GM23248 (cell line): ENCODE measurements around the gene NPBWR2. TPM values are rescaled to one million over a fixed set of nuclear protein-coding genes. Genes with fewer than 3 reads are reported as not detected.
"Not testable (repeated sequence)": the region's sequence is repeated elsewhere in the genome, so short reads cannot be mapped to it uniquely, and the experiment has no call there.

ENCODE experiments used
- DNase-seq: peaks from one replicate; pipeline ENCODE4 v3.0.0-alpha.2; 2015
- H2AFZ ChIP-seq: fragments of 200-600 bp; sonication (generic); 2 replicates; pipeline ENCODE4 v1.6.1; 2016; ENCODE audit warnings: antibody characterized with exemption
- H3F3A ChIP-seq: fragments of 200-600 bp; sonication (generic); 2 replicates; pipeline ENCODE4 v1.6.1; 2016; ENCODE audit warnings: mild to moderate bottlenecking, antibody characterized with exemption, mixed run types; ENCODE audit not compliant: insufficient read depth
- H3K27ac ChIP-seq: fragments of 200-600 bp; sonication (generic); 2 replicates; pipeline ENCODE4 v1.5.1; 2016; ENCODE audit warnings: mild to moderate bottlenecking
- H3K27me3 ChIP-seq: fragments of 200-600 bp; sonication (generic); replicated peaks from 2 replicates; pipeline ENCODE4 v1.6.1; 2016; ENCODE audit warnings: mild to moderate bottlenecking; ENCODE audit not compliant: insufficient read depth
- H3K36me3 ChIP-seq: fragments of 200-600 bp; sonication (generic); 2 replicates; pipeline ENCODE4 v1.6.1; 2016; ENCODE audit warnings: low read depth, mild to moderate bottlenecking
- H3K4me1 ChIP-seq: fragments of 200-600 bp; sonication (generic); 2 replicates; pipeline ENCODE4 v1.6.1; 2016; ENCODE audit warnings: mild to moderate bottlenecking; ENCODE audit not compliant: insufficient read depth
- H3K4me2 ChIP-seq: fragments of 200-600 bp; sonication (generic); one replicate; pipeline ENCODE4 v1.6.1; 2016; ENCODE audit warnings: mild to moderate bottlenecking; ENCODE audit not compliant: unreplicated experiment
- H3K4me3 ChIP-seq: fragments of 200-600 bp; sonication (generic); 2 replicates; pipeline ENCODE4 v1.5.1; 2016; ENCODE audit warnings: mild to moderate bottlenecking
- H3K79me2 ChIP-seq: fragments of 200-600 bp; sonication (generic); 2 replicates; pipeline ENCODE4 v1.6.1; 2016; ENCODE audit warnings: mild to moderate bottlenecking; ENCODE audit not compliant: insufficient read depth
- H3K9ac ChIP-seq: fragments of 200-600 bp; sonication (generic); 2 replicates; pipeline ENCODE4 v1.6.1; 2016; ENCODE audit warnings: mild to moderate bottlenecking
- H3K9me2 ChIP-seq: fragments of 200-600 bp; sonication (generic); 2 replicates; pipeline ENCODE4 v1.6.1; 2016; ENCODE audit warnings: mixed run types, mild to moderate bottlenecking, moderate library complexity; ENCODE audit not compliant: insufficient read depth
- H3K9me3 ChIP-seq: fragments of 200-600 bp; sonication (generic); one replicate; pipeline ENCODE4 v1.6.1; 2017; ENCODE audit warnings: low read depth
- H4K20me1 ChIP-seq: fragments of 200-600 bp; sonication (generic); 2 replicates; pipeline ENCODE4 v1.6.0; 2016; ENCODE audit not compliant: insufficient read depth
- EZH2 ChIP-seq: fragments of 200-600 bp; sonication (generic); IDR thresholded peaks from 2 replicates; pipeline ENCODE4 v1.6.1; 2018; ENCODE audit warnings: antibody characterized with exemption, mild to moderate bottlenecking; ENCODE audit not compliant: insufficient read depth, poor library complexity, severe bottlenecking
- EZH2phosphoT487 ChIP-seq: fragments of 200-600 bp; sonication (generic); IDR thresholded peaks from 2 replicates; pipeline ENCODE4 v1.6.1; 2018; ENCODE audit warnings: antibody characterized with exemption, moderate library complexity, mild to moderate bottlenecking, low read depth; ENCODE audit not compliant: insufficient read depth
- WGBS, 2 experiments: methylation state at CpG; one replicate each; pipeline ENCODE4 v1.1.6; 2015 to 2017; ENCODE audit warnings: low lambda C conversion rate in 2 of 2, low coverage in 1 of 2; ENCODE audit errors: missing lambda C conversion rate in 2 of 2; 5-methylcytosine and 5-hydroxymethylcytosine counted together
- in situ Hi-C: fragments of 300-500 bp; cut with MboI; formaldehyde crosslinking; loops from 2 replicates; pipeline ENCODE4 v1.15.0; 2020
- polyA plus RNA-seq: library from polyadenylated mRNA; unstranded; fragments of >200 nt; fragmentation: Nextera tagmentation; extraction: Ambion mirVana; gene quantifications from 2 replicates; pipeline ENCODE4 v1.2.1, GENCODE V29; 2016
- total RNA-seq: library from RNA; depleted of rRNA; stranded (reverse); fragments of >200 nt; shearing (Covaris generic); gene quantifications from 2 replicates; pipeline ENCODE4 v1.2.3, GENCODE V29; 2014

The NPBWR2 gene
- total and polyA plus RNA-seq, 2 experiments from 2014 or later = not detected

GRCh38 chr20:64130271-64130670 is 22.9 kb upstream of the NPBWR2 start:
- in situ Hi-C loops = no loop called here
- WGBS, 2 experiments = 34 to 43% methylated on average over 5 of the region's 5 CpGs
- H4K20me1 ChIP-seq = no peaks in the 10 kb centered on the region

GRCh38 chr20:64129146-64129782 is 21.9 kb upstream of the NPBWR2 start:
- no peak for TF ChIP-seq EZH2
- TF ChIP-seq EZH2phosphoT487 = no peak
- Histone ChIP-seq H3K9me3 (no peaks in the 10 kb centered on the region), H3K9ac (no peak overlapping the region), H3K27ac (no peak overlapping the region), H3K4me1 (no peaks in the 10 kb centered on the region), H3K9me2 (no peaks in the 10 kb centered on the region), H3K36me3 (no peaks in the 10 kb centered on the region), H3F3A (no peaks in the 10 kb centered on the region), H4K20me1 (no peaks in the 10 kb centered on the region), H2AFZ (no peak overlapping the region), H3K27me3 (peaks cover 23% of the 10 kb centered on the region), H3K4me3 (no peak overlapping the region), H3K79me2 (no peaks in the 10 kb centered on the region), H3K4me2 (no peak overlapping the region)
- in situ Hi-C loops = no loop called here
- 61 to 63% methylated on average over 11 of the region's 11 CpGs for WGBS, 2 experiments
- no peak for DNase-seq

More at GRCh38 chr20:64130271-64130670, 22.9 kb upstream of the NPBWR2 start:
- H2AFZ ChIP-seq = no peak overlapping the region
- TF ChIP-seq EZH2 = no peak
- no peak for TF ChIP-seq EZH2phosphoT487
- H3K9me2 ChIP-seq = no peaks in the 10 kb centered on the region
- no peak overlapping the region for H3K9ac ChIP-seq
- H3K27me3 ChIP-seq = peaks cover 14% of the 10 kb centered on the region
- H3K4me2 ChIP-seq = no peak overlapping the region
- H3F3A ChIP-seq = no peaks in the 10 kb centered on the region
- no peaks in the 10 kb centered on the region for H3K9me3 ChIP-seq
- no peak overlapping the region for H3K4me3 ChIP-seq
- H3K79me2 ChIP-seq = no peaks in the 10 kb centered on the region
- no peaks in the 10 kb centered on the region for H3K4me1 ChIP-seq
- no peak for DNase-seq
- H3K36me3 ChIP-seq = no peaks in the 10 kb centered on the region
- H3K27ac ChIP-seq = no peak overlapping the region

GRCh38 chr20:64123517-64123916 is 16.2 kb upstream of the NPBWR2 start:
- in situ Hi-C loops, H3K79me2 ChIP-seq, H2AFZ ChIP-seq, H3F3A ChIP-seq, H3K4me3 ChIP-seq, H3K4me1 ChIP-seq, H3K9me2 ChIP-seq, H3K4me2 ChIP-seq, DNase-seq, H3K27ac ChIP-seq, H3K36me3 ChIP-seq, H3K9ac ChIP-seq, H4K20me1 ChIP-seq, H3K9me3 ChIP-seq: not testable (repeated sequence)
- peaks cover 49% of the 10 kb centered on the region for H3K27me3 ChIP-seq
- WGBS, 2 experiments = 66 to 72% methylated on average over 11 of the region's 11 CpGs

- H3K9ac ChIP-seq, DNase-seq, H4K20me1 ChIP-seq, H3K36me3 ChIP-seq, H3K9me3 ChIP-seq, H3F3A ChIP-seq, H3K4me1 ChIP-seq, H3K79me2 ChIP-seq, in situ Hi-C loops, H3K4me2 ChIP-seq, H2AFZ ChIP-seq, H3K4me3 ChIP-seq, H3K27ac ChIP-seq, H3K9me2 ChIP-seq: not testable (repeated sequence)
- 63 to 66% methylated on average over 11 of the region's 11 CpGs for WGBS, 2 experiments
- H3K27me3 ChIP-seq = peaks cover 43% of the 10 kb centered on the region
These were observed 15.6 kb upstream of the NPBWR2 start for GRCh38 chr20:64122927-64123326.

GRCh38 chr20:64121586-64121985 is 14.2 kb upstream of the NPBWR2 start:
- Histone ChIP-seq H3F3A (no peaks in the 10 kb centered on the region), H4K20me1 (no peaks in the 10 kb centered on the region), H3K9ac (no peak overlapping the region), H2AFZ (no peak overlapping the region), H3K4me1 (no peaks in the 10 kb centered on the region), H3K27me3 (peaks cover 40% of the 10 kb centered on the region), H3K9me3 (no peaks in the 10 kb centered on the region), H3K27ac (no peak overlapping the region), H3K4me3 (no peak overlapping the region), H3K36me3 (no peaks in the 10 kb centered on the region), H3K79me2 (no peaks in the 10 kb centered on the region), H3K9me2 (no peaks in the 10 kb centered on the region), H3K4me2 (no peak overlapping the region)
- WGBS, 2 experiments = 67 to 73% methylated on average over 12 of the region's 12 CpGs
- no peak for DNase-seq
- TF ChIP-seq EZH2phosphoT487 (no peak), EZH2 (no peak)
- in situ Hi-C loops = no loop called here
